SKM-1 treated with dmso at 0.1 percent for 144 hours (cell line): ENCODE results near the gene OR56A4.
A peak's percentile ranks its signal among the peaks of the same experiment; 100 is the strongest.

Experiments
- DNase-seq: peaks from one replicate; lab custom pipeline; 2025; ENCODE audit not compliant: unreplicated experiment; lab: John Stamatoyannopoulos, UW

The OR56A4 gene

GRCh38 chr11:6006846-6007245 is at the start of gene OR56A4:
Gene OR56A4 (minus strand): TSS chr11:6006946. CDS start chr11:6002992, 3,954 bp downstream.
- no peak for DNase-seq

GRCh38 chr11:6055569-6055968 is 48.8 kb upstream of the OR56A4 start:
- DNase-seq = no peak

- no peak for DNase-seq
These were observed 45.6 kb upstream of the OR56A4 start for GRCh38 chr11:6052374-6052773.

GRCh38 chr11:6040874-6041273 is 34.1 kb upstream of the OR56A4 start:
- DNase-seq = no peak

- no peak for DNase-seq
These were observed 24.1 kb upstream of the OR56A4 start, which contains the start of gene OR56A1 for GRCh38 chr11:6030708-6031405. Gene OR56A1 (minus strand): TSS chr11:6030758. CDS start chr11:6027692, 3,066 bp downstream.

GRCh38 chr11:6027501-6027900 is 20.8 kb upstream of the OR56A4 start:
- no peak for DNase-seq

- DNase-seq = no peak
These were observed 18.3 kb upstream of the OR56A4 start for GRCh38 chr11:6025056-6025455.

GRCh38 chr11:6022956-6023355 is 16.2 kb upstream of the OR56A4 start:
- DNase-seq = peak; percentile 28

GRCh38 chr11:6013042-6013441 is 6.3 kb upstream of the OR56A4 start:
- DNase-seq = no peak

GRCh38 chr11:6012035-6012668 is 5.4 kb upstream of the OR56A4 start:
- DNase-seq = peak; percentile 43

GRCh38 chr11:6006395-6006794 is 351 bp downstream of the OR56A4 start:
- DNase-seq = no peak

- DNase-seq = no peak
These were observed 4.5 kb downstream of the OR56A4 start for GRCh38 chr11:6002202-6002699.

- DNase-seq = no peak
These were observed 12.0 kb downstream of the OR56A4 start for GRCh38 chr11:5994791-5995190.

GRCh38 chr11:5992604-5993251 is 14.0 kb downstream of the OR56A4 start:
- peak; percentile 30 for DNase-seq

GRCh38 chr11:5992150-5992549 is 14.6 kb downstream of the OR56A4 start:
- no peak for DNase-seq

- no peak for DNase-seq
These were observed 17.5 kb downstream of the OR56A4 start for GRCh38 chr11:5989203-5989602.

GRCh38 chr11:5986885-5987284 is 19.9 kb downstream of the OR56A4 start, which contains the start of gene OR52L1:
Gene OR52L1 (minus strand): TSS chr11:5986985. CDS start chr11:5986930, 55 bp downstream.
- no peak for DNase-seq

- DNase-seq = no peak
These were observed 23.3 kb downstream of the OR56A4 start for GRCh38 chr11:5983443-5983842.

- DNase-seq = no peak
These were observed 33.2 kb downstream of the OR56A4 start for GRCh38 chr11:5973530-5973929.

GRCh38 chr11:5968394-5968793 is 38.4 kb downstream of the OR56A4 start, which contains the start of gene OR56A5:
Gene OR56A5 (minus strand): TSS chr11:5968494. CDS start chr11:5968494, 0 bp downstream.
- no peak for DNase-seq

GRCh38 chr11:5967708-5968107 is 39.0 kb downstream of the OR56A4 start:
- DNase-seq = no peak

- no peak for DNase-seq
These were observed 39.8 kb downstream of the OR56A4 start for GRCh38 chr11:5966958-5967357.
